Endothelial cell of umbilical vein (primary cell): ENCODE data around the gene UBXN6. TPM values are rescaled to one million over a fixed set of nuclear protein-coding genes. Genes with fewer than 3 reads are reported as not detected.

Experiments used
- BruUV-seq: library from RNA; stranded (reverse); fragments of 400-500 nt; replicated peaks from 2 replicates; lab custom pipeline; 2021; lab: Mats Ljungman, UMichigan
- CTCF ChIA-PET: fragments of 300-600, 350-600 bp; sonication (Branson Sonifier 250); formaldehyde crosslinking; loops from one replicate; lab custom pipeline; 2021; ENCODE audit warnings: antibody characterized with exemption, inconsistent platforms; lab: Charles Lee
- POLR2A ChIA-PET: fragments of 300-600, 350-600 bp; sonication (Branson Sonifier 250); formaldehyde crosslinking; loops from one replicate; lab custom pipeline; 2021; ENCODE audit warnings: antibody characterized with exemption, inconsistent platforms; lab: Charles Lee
- DNase-seq: peaks from one replicate; pipeline ENCODE4 v3.0.0-alpha.2; 2011; ENCODE audit warnings: low read depth, low spot score
- FAIRE-seq: peaks from 2 replicates; lab custom pipeline; 2011; peaks lifted over from hg19 to GRCh38; lab: Jason Lieb, UNC
- H2AFZ ChIP-seq: 2 replicates; pipeline ENCODE4 v1.6.0; 2012; ENCODE audit warnings: low read depth, low read length, control low read depth, inconsistent platforms
- H3K27ac ChIP-seq: 2 replicates; pipeline ENCODE4 v1.5.1; 2011; ENCODE audit warnings: low read depth, mild to moderate bottlenecking, control low read depth, low read length, moderate library complexity; ENCODE audit not compliant: insufficient read depth
- H3K27me3 ChIP-seq, 2 experiments: 2 replicates each; pipeline versions ENCODE4 v1.6.0 to v1.6.1; 2011; ENCODE audit warnings: low read length in 2 of 2, mixed read lengths in 1 of 2; ENCODE audit not compliant: control insufficient read depth in 2 of 2, insufficient read depth in 2 of 2
- H3K36me3 ChIP-seq, 2 experiments: 2 replicates in 1 of 2; 3 replicates in 1 of 2; pipeline ENCODE4 v1.5.1; 2011; ENCODE audit warnings: low read length in 2 of 2, mild to moderate bottlenecking in 1 of 2, moderate library complexity in 1 of 2; ENCODE audit not compliant: control insufficient read depth in 2 of 2, insufficient read depth in 2 of 2; ENCODE audit errors: extremely low read depth in 1 of 2
- H3K4me1 ChIP-seq: 3 replicates; pipeline ENCODE4 v1.5.1; 2011; ENCODE audit warnings: mild to moderate bottlenecking, low read length; ENCODE audit not compliant: control insufficient read depth, insufficient read depth; ENCODE audit errors: extremely low read depth
- H3K4me2 ChIP-seq: 2 replicates; pipeline ENCODE4 v1.6.1; 2011; ENCODE audit warnings: low read length, control low read depth, mixed read lengths; ENCODE audit not compliant: insufficient read depth
- H3K4me3 ChIP-seq, 3 experiments: fragments of 200-600 bp in 1 of 3; sonication (generic), shearing (Covaris generic) in 1 of 3; replicated peaks in 1 of 3; 2 replicates each; pipeline ENCODE4 v1.5.1; 2011 to 2016; ENCODE audit warnings: control low read depth in 3 of 3, low read length in 3 of 3, mild to moderate bottlenecking in 2 of 3, inconsistent platforms in 1 of 3, low read depth in 1 of 3, moderate library complexity in 1 of 3; ENCODE audit not compliant: insufficient read depth in 1 of 3
- H3K79me2 ChIP-seq: 2 replicates; pipeline ENCODE4 v1.6.0; 2012; ENCODE audit warnings: low read length, inconsistent platforms; ENCODE audit not compliant: control insufficient read depth, insufficient read depth
- H3K9ac ChIP-seq: replicated peaks from 2 replicates; pipeline ENCODE3; 2011; ENCODE audit warnings: low read length, control low read depth; ENCODE audit not compliant: insufficient read depth; ENCODE audit errors: extremely low read depth
- H3K9me1 ChIP-seq: replicated peaks from 3 replicates; pipeline ENCODE4 v1.6.0; 2011; ENCODE audit warnings: mild to moderate bottlenecking, low read length; ENCODE audit not compliant: control insufficient read depth, insufficient read depth; ENCODE audit errors: extremely low read depth
- H3K9me3 ChIP-seq: replicated peaks from 2 replicates; pipeline ENCODE4 v1.5.1; 2012; ENCODE audit warnings: low read length, inconsistent platforms; ENCODE audit not compliant: control insufficient read depth, insufficient read depth
- H4K20me1 ChIP-seq: replicated peaks from 2 replicates; pipeline ENCODE3; 2011; ENCODE audit warnings: mild to moderate bottlenecking, low read length; ENCODE audit not compliant: control insufficient read depth, insufficient read depth; ENCODE audit errors: extremely low read depth
- EZH2 ChIP-seq: IDR thresholded peaks from 2 replicates; pipeline ENCODE4 v1.6.1; 2012; ENCODE audit warnings: borderline replicate concordance, low read depth, mild to moderate bottlenecking, moderate library complexity, low read length, inconsistent platforms; ENCODE audit not compliant: severe bottlenecking
- FOS ChIP-seq: IDR thresholded peaks from 2 replicates; pipeline ENCODE4 v1.6.1; 2011; ENCODE audit warnings: mild to moderate bottlenecking, low read length, moderate library complexity, borderline replicate concordance; ENCODE audit not compliant: insufficient read depth
- GATA2 ChIP-seq: IDR thresholded peaks from 2 replicates; pipeline ENCODE4 v1.7.0; 2011; ENCODE audit warnings: low read depth, mild to moderate bottlenecking, moderate library complexity, mixed read lengths, low read length; ENCODE audit not compliant: insufficient read length, insufficient read depth
- JUN ChIP-seq: IDR thresholded peaks from 2 replicates; pipeline ENCODE4 v1.6.1; 2011; ENCODE audit warnings: borderline replicate concordance, low read depth; ENCODE audit not compliant: insufficient read length, insufficient read depth
- MAX ChIP-seq: IDR thresholded peaks from 2 replicates; pipeline ENCODE4 v1.6.1; 2011; ENCODE audit not compliant: insufficient read depth, insufficient read length
- MYC ChIP-seq: IDR thresholded peaks from one replicate; pipeline ENCODE4 v1.6.1; 2011; ENCODE audit warnings: mild to moderate bottlenecking, low read depth, low read length
- POLR2A ChIP-seq: IDR thresholded peaks from 2 replicates; pipeline ENCODE4 v1.6.1; 2012; ENCODE audit warnings: low read depth, mild to moderate bottlenecking, control low read depth, low read length
- POLR2AphosphoS5 ChIP-seq: IDR thresholded peaks from 2 replicates; pipeline ENCODE4 v1.6.1; 2012; ENCODE audit warnings: low read depth, mild to moderate bottlenecking, control low read depth, low read length, moderate library complexity; ENCODE audit not compliant: insufficient read depth
- dilution Hi-C: fragments of 300-500 bp; cut with MboI; formaldehyde crosslinking; loops from one replicate; pipeline ENCODE4 v1.15.0; 2019; ENCODE audit warnings: low sequenced_read_pairs; ENCODE audit not compliant: extremely low pct_ligation_motif_present
- intact Hi-C: fragments of 100-400 bp; cut with micrococcal nuclease; formaldehyde crosslinking; loops from one replicate; pipeline ENCODE4 v1.10.0; 2022
- polyA plus RNA-seq, 4 experiments: library from polyadenylated mRNA; depleted of rRNA in 3 of 4; stranded (reverse) in 3 of 4; unstranded in 1 of 4; fragments of >200 nt; gene quantifications; 2 replicates each; pipeline versions ENCODE4 v1.2.1 to v1.2.3, GENCODE V29; 2011 to 2012; ENCODE audit warnings: missing spikeins in 1 of 4
- total RNA-seq: library from RNA; stranded (reverse); gene quantifications from 2 replicates; pipeline ENCODE4 v1.2.3, GENCODE V29; 2021
- TF ChIP-seq, protein P1 (sequence below), 2 donors: IDR thresholded peaks; 1 replicate in 1 of 2; 2 replicates in 1 of 2; pipeline ENCODE4 v1.5.1; 2011; ENCODE audit warnings: low read length in 2 of 2, mild to moderate bottlenecking in 2 of 2, moderate library complexity in 2 of 2, control low read depth in 1 of 2, inconsistent platforms in 1 of 2, low read depth in 1 of 2; ENCODE audit not compliant: insufficient read depth in 1 of 2; ENCODE audit errors: extremely low read depth in 1 of 2

UBXN6 gene
- total and polyA plus RNA-seq, 2 donors (not counting 3 experiments of a cell fraction or from before 2014, with no cell fraction given), result 78.5 to 93.7 TPM

DNA sequence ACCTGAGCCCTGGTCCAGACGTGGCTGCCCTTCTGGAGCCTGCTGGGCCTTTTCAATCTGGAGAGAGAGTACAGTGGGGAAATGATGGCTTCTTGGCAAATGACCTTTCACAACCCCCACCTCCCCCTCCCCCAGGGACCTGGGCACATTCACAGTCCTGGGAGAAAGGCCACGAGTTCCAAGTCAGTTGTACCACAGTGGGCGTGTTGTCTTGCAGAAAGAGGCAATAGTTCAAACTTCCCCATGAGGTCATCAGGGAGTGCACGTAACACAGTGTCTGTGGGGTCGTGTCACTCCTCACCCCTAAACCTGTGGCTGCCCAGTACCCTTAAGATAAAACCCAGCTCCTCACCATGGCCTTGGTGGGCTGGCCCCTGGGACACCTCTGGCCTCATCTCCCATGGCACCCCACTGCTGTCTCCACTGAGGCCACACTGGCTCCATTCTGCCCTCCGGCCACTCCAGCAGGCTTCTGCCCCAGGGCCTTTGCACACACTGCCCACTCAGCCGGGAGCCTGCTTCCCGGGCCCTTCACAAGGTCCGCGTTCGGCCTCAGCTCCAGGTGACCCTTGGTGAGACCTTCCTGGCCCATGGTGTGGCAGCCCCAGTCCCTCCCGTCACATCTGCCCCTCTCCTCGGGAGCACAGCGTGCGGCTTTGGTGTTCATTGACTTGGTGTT is 47.4 kb upstream of the UBXN6 start:
- intact Hi-C loops, result no loop called here
- TF ChIP-seq GATA2 (no peak), FOS (no peak), JUN (no peak), POLR2A (no peak), MYC (no peak), EZH2 (no peak), MAX (no peak), POLR2AphosphoS5 (no peak)
- TF ChIP-seq, protein P1, sequence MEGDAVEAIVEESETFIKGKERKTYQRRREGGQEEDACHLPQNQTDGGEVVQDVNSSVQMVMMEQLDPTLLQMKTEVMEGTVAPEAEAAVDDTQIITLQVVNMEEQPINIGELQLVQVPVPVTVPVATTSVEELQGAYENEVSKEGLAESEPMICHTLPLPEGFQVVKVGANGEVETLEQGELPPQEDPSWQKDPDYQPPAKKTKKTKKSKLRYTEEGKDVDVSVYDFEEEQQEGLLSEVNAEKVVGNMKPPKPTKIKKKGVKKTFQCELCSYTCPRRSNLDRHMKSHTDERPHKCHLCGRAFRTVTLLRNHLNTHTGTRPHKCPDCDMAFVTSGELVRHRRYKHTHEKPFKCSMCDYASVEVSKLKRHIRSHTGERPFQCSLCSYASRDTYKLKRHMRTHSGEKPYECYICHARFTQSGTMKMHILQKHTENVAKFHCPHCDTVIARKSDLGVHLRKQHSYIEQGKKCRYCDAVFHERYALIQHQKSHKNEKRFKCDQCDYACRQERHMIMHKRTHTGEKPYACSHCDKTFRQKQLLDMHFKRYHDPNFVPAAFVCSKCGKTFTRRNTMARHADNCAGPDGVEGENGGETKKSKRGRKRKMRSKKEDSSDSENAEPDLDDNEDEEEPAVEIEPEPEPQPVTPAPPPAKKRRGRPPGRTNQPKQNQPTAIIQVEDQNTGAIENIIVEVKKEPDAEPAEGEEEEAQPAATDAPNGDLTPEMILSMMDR (IDR thresholded peaks at IDR 0.05; ENCODE audit: extremely low read depth in 1 of 2, insufficient read depth in 1 of 2, low read depth in 1 of 2, low read length in 2 of 2), result no peak
- Histone ChIP-seq H3K4me1 (peaks cover 10% of the 10 kb centered on the region), H3K9me3 (no peaks in the 10 kb centered on the region), H3K27me3 (no peaks in the 10 kb centered on the region), H3K9me1 (no peaks in the 10 kb centered on the region), H3K36me3 (peaks cover 3 to 23% of the 10 kb centered on the region in 2 experiments), H3K79me2 (no peaks in the 10 kb centered on the region), H3K4me3 (no peak overlapping the region), H4K20me1 (no peaks in the 10 kb centered on the region), H2AFZ (no peak overlapping the region), H3K9ac (no peak overlapping the region), H3K27ac (no peak overlapping the region), H3K4me2 (no peak overlapping the region)
- CTCF ChIA-PET, result interaction anchor here (1.9 kb wide), 1 partner anchor 18 kb away, joined by 11 read pairs; no protein-coding TSS in a partner anchor
- dilution Hi-C loops, result no loop called here
- FAIRE-seq (no peak), DNase-seq (no peak)
- no TSS peak for BruUV-seq
- POLR2A ChIA-PET, result no interaction called here
